Thoracic aorta (tissue), 2 donors: ENCODE results near the gene IQCB1. TPM values are rescaled to one million over a fixed set of nuclear protein-coding genes. Genes with fewer than 3 reads are reported as not detected.

ENCODE experiments used
- ATAC-seq: fragments of 150-250 bp; one replicate; pipeline ENCODE4 v1.8.0; 2017; ENCODE audit warnings: low read depth; ENCODE audit not compliant: insufficient number of reproducible peaks, low FRiP score
- DNase-seq: peaks from one replicate; pipeline ENCODE4 v3.0.0-alpha.2; 2020; ENCODE audit warnings: low spot score
- H3K27ac ChIP-seq, 2 donors: fragments of 200-600 bp; sonication (generic); 1 replicate in 1 of 2; 2 replicates in 1 of 2; pipeline ENCODE4 v1.5.1; 2016; ENCODE audit warnings: mild to moderate bottlenecking in 2 of 2, moderate library complexity in 2 of 2
- H3K27me3 ChIP-seq: fragments of 200-600 bp; sonication (generic); replicated peaks from 2 replicates; pipeline ENCODE4 v1.6.0; 2016; ENCODE audit warnings: mild to moderate bottlenecking; ENCODE audit not compliant: insufficient read depth
- H3K36me3 ChIP-seq: fragments of 200-600 bp; sonication (generic); one replicate; pipeline ENCODE4 v1.5.1; 2016
- H3K4me1 ChIP-seq, 2 donors: fragments of 200-600 bp; sonication (generic); 1 replicate in 1 of 2; 2 replicates in 1 of 2; pipeline versions ENCODE4 v1.5.1 to v1.6.0; 2016; ENCODE audit warnings: low read depth in 2 of 2, mild to moderate bottlenecking in 1 of 2; ENCODE audit not compliant: control insufficient read depth in 1 of 2
- H3K4me3 ChIP-seq: fragments of 200-600 bp; sonication (generic); 2 replicates; pipeline ENCODE4 v1.5.1; 2016; ENCODE audit warnings: mild to moderate bottlenecking
- H3K9me3 ChIP-seq: fragments of 200-600 bp; sonication (generic); 2 replicates; pipeline ENCODE4 v1.5.1; 2016
- total RNA-seq, 2 donors: library from RNA; depleted of rRNA; stranded (reverse); fragments of >200 nt; gene quantifications; one replicate each; pipeline versions ENCODE4 v1.1.0 to v1.2.3, GENCODE V29; 2016
- TF ChIP-seq, protein P1 (sequence below): fragments of 200-600 bp; sonication (generic); IDR thresholded peaks from one replicate; pipeline ENCODE4 v1.5.1; 2019; ENCODE audit warnings: antibody characterized with exemption

The IQCB1 gene
- total RNA-seq, 2 donors from 2014 or later, result 19.3 to 28.4 TPM

- no peaks in the 10 kb centered on the region for H3K9me3 ChIP-seq
- TF ChIP-seq, protein P1, sequence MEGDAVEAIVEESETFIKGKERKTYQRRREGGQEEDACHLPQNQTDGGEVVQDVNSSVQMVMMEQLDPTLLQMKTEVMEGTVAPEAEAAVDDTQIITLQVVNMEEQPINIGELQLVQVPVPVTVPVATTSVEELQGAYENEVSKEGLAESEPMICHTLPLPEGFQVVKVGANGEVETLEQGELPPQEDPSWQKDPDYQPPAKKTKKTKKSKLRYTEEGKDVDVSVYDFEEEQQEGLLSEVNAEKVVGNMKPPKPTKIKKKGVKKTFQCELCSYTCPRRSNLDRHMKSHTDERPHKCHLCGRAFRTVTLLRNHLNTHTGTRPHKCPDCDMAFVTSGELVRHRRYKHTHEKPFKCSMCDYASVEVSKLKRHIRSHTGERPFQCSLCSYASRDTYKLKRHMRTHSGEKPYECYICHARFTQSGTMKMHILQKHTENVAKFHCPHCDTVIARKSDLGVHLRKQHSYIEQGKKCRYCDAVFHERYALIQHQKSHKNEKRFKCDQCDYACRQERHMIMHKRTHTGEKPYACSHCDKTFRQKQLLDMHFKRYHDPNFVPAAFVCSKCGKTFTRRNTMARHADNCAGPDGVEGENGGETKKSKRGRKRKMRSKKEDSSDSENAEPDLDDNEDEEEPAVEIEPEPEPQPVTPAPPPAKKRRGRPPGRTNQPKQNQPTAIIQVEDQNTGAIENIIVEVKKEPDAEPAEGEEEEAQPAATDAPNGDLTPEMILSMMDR, result no peak
- DNase-seq (no peak), ATAC-seq (no peak)
- H3K36me3 ChIP-seq, result no peaks in the 10 kb centered on the region
- no peaks in the 10 kb centered on the region for H3K4me1 ChIP-seq
- no peaks in the 10 kb centered on the region for H3K27me3 ChIP-seq
- no peak overlapping the region for H3K4me3 ChIP-seq
- no peak overlapping the region for H3K27ac ChIP-seq
These were observed 77.6 kb downstream of the IQCB1 start for GRCh38 chr3:121757087-121757811.

GRCh38 chr3:121752772-121753171 lies 82.1 kb downstream of the IQCB1 start:
- no peaks in the 10 kb centered on the region for H3K9me3 ChIP-seq
- TF ChIP-seq, protein P1, result no peak
- H3K27me3 ChIP-seq, result no peaks in the 10 kb centered on the region
- H3K36me3 ChIP-seq, result no peaks in the 10 kb centered on the region
- ATAC-seq (no peak), DNase-seq (no peak)
- H3K27ac ChIP-seq, result no peak overlapping the region
- H3K4me1 ChIP-seq, result peaks cover 6 to 14% of the 10 kb centered on the region in 2 donors
- H3K4me3 ChIP-seq, result no peak overlapping the region

DNA sequence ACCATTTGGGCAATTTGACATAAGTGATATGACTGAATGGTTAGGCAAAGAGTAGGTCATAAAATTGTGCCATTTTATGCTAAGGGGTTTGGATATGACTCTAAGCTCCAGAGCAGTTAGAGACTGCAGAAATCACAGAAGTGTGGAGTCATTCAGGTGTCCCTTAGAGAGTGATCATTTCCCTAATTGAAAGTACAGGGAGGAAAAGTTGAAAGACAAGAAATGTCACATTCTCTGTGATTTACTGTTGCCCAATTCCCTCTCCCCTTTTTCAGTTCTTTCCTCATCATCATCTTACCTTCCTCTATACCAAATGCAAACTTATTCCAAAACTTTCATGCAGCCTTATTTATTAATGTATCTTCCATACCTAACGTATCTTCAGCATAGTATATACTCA lies 82.6 kb downstream of the IQCB1 start:
- H3K36me3 ChIP-seq, result no peaks in the 10 kb centered on the region
- ATAC-seq (no peak), DNase-seq (no peak)
- H3K4me1 ChIP-seq, result peaks cover 11 to 19% of the 10 kb centered on the region in 2 donors
- no peak overlapping the region for H3K4me3 ChIP-seq
- H3K9me3 ChIP-seq, result no peaks in the 10 kb centered on the region
- no peaks in the 10 kb centered on the region for H3K27me3 ChIP-seq
- TF ChIP-seq, protein P1, result no peak
- no peak overlapping the region for H3K27ac ChIP-seq

DNA sequence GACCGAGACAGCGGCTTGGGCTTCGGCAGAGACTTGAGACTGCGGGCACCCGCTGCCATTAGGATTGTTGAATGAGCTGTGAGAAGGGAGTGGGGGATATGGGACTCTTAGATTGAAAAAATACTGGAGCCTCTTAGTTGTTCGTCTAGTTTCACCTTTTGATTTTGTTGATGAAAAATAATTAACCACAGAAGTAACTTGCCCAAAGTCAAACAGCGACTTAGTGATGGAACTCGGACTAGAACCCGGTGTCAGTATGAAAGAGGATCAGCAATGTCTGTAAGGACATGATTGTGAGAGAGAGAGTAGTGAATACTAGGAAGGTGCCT lies 84.8 kb downstream of the IQCB1 start:
- DNase-seq (no peak), ATAC-seq (no peak)
- Histone ChIP-seq H3K27ac (peak overlapping the region; percentile 54 to 97), H3K4me1 (peaks cover 22 to 28% of the 10 kb centered on the region in 2 donors), H3K27me3 (no peaks in the 10 kb centered on the region), H3K36me3 (no peaks in the 10 kb centered on the region), H3K4me3 (peak overlapping the region; percentile 99), H3K9me3 (no peaks in the 10 kb centered on the region)
- TF ChIP-seq, protein P1, result no peak

DNA sequence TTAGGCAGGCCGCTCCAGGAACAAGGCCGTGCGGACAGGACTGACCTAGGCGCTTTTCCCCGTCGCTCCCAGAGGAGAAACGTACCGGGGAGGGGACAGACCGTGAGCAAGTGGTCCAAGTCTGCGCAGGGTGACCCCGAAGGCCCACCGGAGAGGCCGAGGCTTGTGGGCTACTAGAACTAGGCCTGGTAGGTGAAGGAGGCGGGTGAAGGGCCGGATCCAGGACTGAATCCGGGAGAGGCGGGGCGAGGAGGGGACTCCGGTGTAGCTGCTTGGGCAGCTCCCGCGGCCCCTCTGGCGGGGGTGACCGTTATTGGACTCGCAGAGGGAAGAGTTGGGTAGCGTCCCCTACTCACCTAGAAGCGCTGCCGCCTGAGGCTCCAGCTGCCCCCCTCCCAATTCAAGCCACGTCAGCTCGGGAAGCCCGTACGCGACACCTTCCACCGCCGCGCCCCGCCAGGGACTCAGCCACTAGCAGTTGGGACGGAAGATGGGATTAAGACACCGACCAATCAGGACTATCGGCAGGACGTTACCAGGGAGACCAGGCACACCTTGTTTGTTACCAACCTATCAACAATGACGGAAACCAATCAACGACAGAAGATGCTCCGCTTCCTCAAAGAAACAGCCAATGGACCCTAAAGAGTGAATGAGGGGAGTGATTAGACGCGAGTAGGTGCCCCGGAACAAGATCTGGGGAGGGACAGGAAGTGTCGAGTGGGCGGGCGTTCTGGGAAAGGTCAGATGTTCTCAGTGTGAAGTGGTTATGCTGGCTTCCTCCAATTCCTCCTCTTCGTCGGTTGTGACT lies 85.4 kb downstream of the IQCB1 start, which contains the start of gene GOLGB1:
Gene GOLGB1 (minus strand): TSS at position 466 of the 811 bp plus-strand sequence. CDS start 18,770 bp downstream, outside the sequence.
- peak within 1 kb of the TSS; percentile 85 to 97 for H3K27ac ChIP-seq
- H3K4me1 ChIP-seq, result peaks cover 22 to 32% of the 10 kb centered on the region in 2 donors
- DNase-seq (peak; percentile 91), ATAC-seq (peak; percentile 100)
- TF ChIP-seq, protein P1, result no peak
- no peaks in the 10 kb centered on the region for H3K36me3 ChIP-seq
- peak within 1 kb of the TSS; percentile 99 for H3K4me3 ChIP-seq
- no peaks in the 10 kb centered on the region for H3K9me3 ChIP-seq
- H3K27me3 ChIP-seq, result no peaks in the 10 kb centered on the region
